ENCODE results near the gene RFT1.
A peak's percentile ranks its signal among the peaks of the same experiment; 100 is the strongest.

The RFT1 gene

GRCh38 chr3:53139906-53140846 lies 9.9 kb upstream of the RFT1 start (continued):
- TF ChIP-seq ZNF580 (tag by site-specific recombination; IDR thresholded peaks at IDR 0.05): no peak
- no peak for TF ChIP-seq ZNF169 (tag by site-specific recombination; IDR thresholded peaks at IDR 0.05)
- no peak for TF ChIP-seq ZNF112 (tag by site-specific recombination; IDR thresholded peaks at IDR 0.05)
- peak; percentile 93 for TF ChIP-seq ZFHX2 (tag by site-specific recombination; conservative IDR thresholded peaks at IDR 0.05)
- TF ChIP-seq ZNF10 (tag by site-specific recombination; IDR thresholded peaks at IDR 0.05): no peak
- TF ChIP-seq PRDM2 (tag by site-specific recombination; IDR thresholded peaks at IDR 0.05; ENCODE audit: borderline replicate concordance): no peak
- no peak for TF ChIP-seq GLIS2 (tag by site-specific recombination; IDR thresholded peaks at IDR 0.05)
- no peak for TF ChIP-seq ZSCAN30 (tag by site-specific recombination; IDR thresholded peaks at IDR 0.05)
- no peak for TF ChIP-seq INSM2 (tag by site-specific recombination; IDR thresholded peaks at IDR 0.05)
- no peak for TF ChIP-seq KLF16 (tag by site-specific recombination; IDR thresholded peaks at IDR 0.05)
- 0 out of 2 replicates have a peak, but pooled peaks have one; percentile 15 for TF ChIP-seq ZNF571 (tag by site-specific recombination; IDR thresholded peaks at IDR 0.05)
- TF ChIP-seq ZNF19 (tag by site-specific recombination; IDR thresholded peaks at IDR 0.05; ENCODE audit: low read depth): no peak
- TF ChIP-seq ZNF529 (tag by site-specific recombination; IDR thresholded peaks at IDR 0.05; ENCODE audit: insufficient replicate concordance): no peak
- TF ChIP-seq ZNF174 (tag by site-specific recombination; IDR thresholded peaks at IDR 0.05): no peak
- no peak for TF ChIP-seq ZNF23 (tag by site-specific recombination; IDR thresholded peaks at IDR 0.05; ENCODE audit: borderline replicate concordance)
- TF ChIP-seq ZNF133 (tag by site-specific recombination; IDR thresholded peaks at IDR 0.05): no peak; the same call in 1 of the 2 replicates
- TF ChIP-seq ZNF488 (tag by site-specific recombination; IDR thresholded peaks at IDR 0.05): no peak
- TF ChIP-seq ZNF560 (tag by site-specific recombination; IDR thresholded peaks at IDR 0.05; ENCODE audit: borderline replicate concordance): no peak
- TF ChIP-seq ZNF366 (tag by site-specific recombination; conservative IDR thresholded peaks at IDR 0.05): no peak
- no peak for TF ChIP-seq ZNF18 (tag by site-specific recombination; IDR thresholded peaks at IDR 0.05)
- no peak for TF ChIP-seq ZNF138 (tag by site-specific recombination; IDR thresholded peaks at IDR 0.05; ENCODE audit: borderline replicate concordance)
- no peak for TF ChIP-seq REST (tag by site-specific recombination; IDR thresholded peaks at IDR 0.05)
- no peak for TF ChIP-seq ZSCAN16 (tag by site-specific recombination; IDR thresholded peaks at IDR 0.05)
